ENCODE measurements around the gene LRCH1. TPM values are rescaled to one million over a fixed set of nuclear protein-coding genes. Genes with fewer than 3 reads are reported as not detected.

LRCH1 gene
- total RNA-seq, 4 donors from 2014 or later = 54.3 to 72.2 (median 57.4) TPM

- peaks cover 30 to 88% (median 40%) of the 10 kb centered on the region in 3 donors for H3K4me1 ChIP-seq
- no peaks in the 10 kb centered on the region for H3K27me3 ChIP-seq
- no peaks in the 10 kb centered on the region for H3K9me3 ChIP-seq
- H3K27ac ChIP-seq = peak overlapping the region; percentile 66 to 85 (median 82)
- H3K36me3 ChIP-seq = no peaks in the 10 kb centered on the region
- 27 to 60% methylated on average over 1 of the region's 1 CpG for WGBS, 2 donors (ENCODE audit: low coverage in 1 of 2)
- no peak for ATAC-seq
- TF ChIP-seq POLR2A (IDR thresholded peaks at IDR 0.05) (no peak), POLR2AphosphoS5 (IDR thresholded peaks at IDR 0.05) (no peak), EP300 (IDR thresholded peaks at IDR 0.05) (no peak)
- TF ChIP-seq, protein P1, sequence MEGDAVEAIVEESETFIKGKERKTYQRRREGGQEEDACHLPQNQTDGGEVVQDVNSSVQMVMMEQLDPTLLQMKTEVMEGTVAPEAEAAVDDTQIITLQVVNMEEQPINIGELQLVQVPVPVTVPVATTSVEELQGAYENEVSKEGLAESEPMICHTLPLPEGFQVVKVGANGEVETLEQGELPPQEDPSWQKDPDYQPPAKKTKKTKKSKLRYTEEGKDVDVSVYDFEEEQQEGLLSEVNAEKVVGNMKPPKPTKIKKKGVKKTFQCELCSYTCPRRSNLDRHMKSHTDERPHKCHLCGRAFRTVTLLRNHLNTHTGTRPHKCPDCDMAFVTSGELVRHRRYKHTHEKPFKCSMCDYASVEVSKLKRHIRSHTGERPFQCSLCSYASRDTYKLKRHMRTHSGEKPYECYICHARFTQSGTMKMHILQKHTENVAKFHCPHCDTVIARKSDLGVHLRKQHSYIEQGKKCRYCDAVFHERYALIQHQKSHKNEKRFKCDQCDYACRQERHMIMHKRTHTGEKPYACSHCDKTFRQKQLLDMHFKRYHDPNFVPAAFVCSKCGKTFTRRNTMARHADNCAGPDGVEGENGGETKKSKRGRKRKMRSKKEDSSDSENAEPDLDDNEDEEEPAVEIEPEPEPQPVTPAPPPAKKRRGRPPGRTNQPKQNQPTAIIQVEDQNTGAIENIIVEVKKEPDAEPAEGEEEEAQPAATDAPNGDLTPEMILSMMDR (IDR thresholded peaks at IDR 0.05) = no peak
- no peak overlapping the region for H3K4me3 ChIP-seq
Measured at GRCh38 chr13:46595885-46596275, 42.9 kb downstream of the LRCH1 start.

DNA sequence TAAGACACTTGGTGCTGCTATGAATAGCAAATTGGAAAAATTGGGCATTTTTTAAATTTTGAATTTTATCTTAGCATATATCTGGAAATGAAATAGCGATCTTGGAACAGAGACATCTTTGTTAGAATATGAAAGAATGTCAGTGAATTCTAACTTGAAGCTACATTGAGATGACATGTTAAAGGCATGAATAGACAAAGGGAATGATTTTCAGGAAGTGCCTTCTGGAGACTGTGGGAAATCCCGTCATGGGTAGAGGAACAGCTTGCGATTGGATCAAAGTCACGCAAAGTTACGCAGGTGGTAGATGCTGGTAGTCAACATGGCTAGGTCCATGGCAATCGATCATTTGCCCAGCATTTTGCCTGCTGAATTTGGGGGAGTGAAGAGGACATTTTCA lies 43.5 kb downstream of the LRCH1 start:
- peak overlapping the region; percentile 66 to 85 (median 82) for H3K27ac ChIP-seq
- WGBS, 2 donors (ENCODE audit: low coverage in 1 of 2) = 76 to 95% methylated on average over 6 of the region's 6 CpGs

DNA sequence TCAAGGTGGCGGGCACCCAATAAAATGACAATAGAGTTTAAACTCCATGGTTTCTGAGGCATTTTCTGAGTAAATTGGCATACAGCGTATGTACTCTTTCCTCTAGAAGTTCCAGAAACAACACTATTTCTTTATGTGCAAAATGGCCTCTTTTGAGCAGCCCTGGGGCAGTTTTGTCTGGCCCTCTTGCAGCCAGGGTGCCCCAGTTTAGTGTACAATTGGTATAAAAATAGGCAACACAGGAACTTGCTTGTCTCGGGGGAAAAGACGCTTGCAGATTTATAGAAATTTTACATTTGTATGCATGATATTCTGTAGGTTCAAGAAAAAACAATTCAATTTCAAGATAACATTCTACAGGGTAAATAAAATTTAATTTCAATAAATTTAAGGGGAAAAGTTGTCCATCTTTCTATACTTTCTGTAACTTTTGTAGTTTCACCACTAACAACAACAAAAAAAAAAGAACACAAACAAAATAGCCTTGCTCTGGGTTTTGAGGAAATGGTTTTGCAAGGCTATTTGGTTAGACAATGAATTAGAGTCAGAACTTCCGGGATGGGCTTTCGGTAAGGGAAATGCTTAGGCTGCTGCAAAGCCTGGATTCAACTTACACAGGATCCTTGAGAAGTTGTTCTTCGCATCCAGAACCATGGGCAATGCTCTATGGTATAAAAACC lies 45.3 kb downstream of the LRCH1 start:
- Histone ChIP-seq H3K4me1 (peaks cover 44 to 93% (median 48%) of the 10 kb centered on the region in 3 donors), H3K36me3 (no peaks in the 10 kb centered on the region), H3K27ac (peak overlapping the region in 3 of 4 donors; percentile 81 to 85 (median 82)), H3K27me3 (no peaks in the 10 kb centered on the region), H3K4me3 (no peak overlapping the region), H3K9me3 (no peaks in the 10 kb centered on the region)
- WGBS, 2 donors (ENCODE audit: low coverage in 1 of 2) = 67 to 80% methylated on average over 5 to 7 of the region's 7 CpGs
- no peak for ATAC-seq
- TF ChIP-seq EP300 (IDR thresholded peaks at IDR 0.05) (no peak), POLR2AphosphoS5 (IDR thresholded peaks at IDR 0.05) (no peak), POLR2A (IDR thresholded peaks at IDR 0.05) (no peak)
- TF ChIP-seq, protein P1 (IDR thresholded peaks at IDR 0.05) = no peak

More for the DNA sequence above, 43.5 kb downstream of the LRCH1 start:
- no peak overlapping the region for H3K4me3 ChIP-seq
- no peak for ATAC-seq
- H3K36me3 ChIP-seq = no peaks in the 10 kb centered on the region
- no peaks in the 10 kb centered on the region for H3K27me3 ChIP-seq
- H3K4me1 ChIP-seq = peaks cover 34 to 89% (median 43%) of the 10 kb centered on the region in 3 donors
- H3K9me3 ChIP-seq = no peaks in the 10 kb centered on the region
- no peak for TF ChIP-seq POLR2AphosphoS5 (IDR thresholded peaks at IDR 0.05)
- TF ChIP-seq POLR2A (IDR thresholded peaks at IDR 0.05) = no peak
- TF ChIP-seq, protein P1 (IDR thresholded peaks at IDR 0.05) = no peak
- no peak for TF ChIP-seq EP300 (IDR thresholded peaks at IDR 0.05)

DNA sequence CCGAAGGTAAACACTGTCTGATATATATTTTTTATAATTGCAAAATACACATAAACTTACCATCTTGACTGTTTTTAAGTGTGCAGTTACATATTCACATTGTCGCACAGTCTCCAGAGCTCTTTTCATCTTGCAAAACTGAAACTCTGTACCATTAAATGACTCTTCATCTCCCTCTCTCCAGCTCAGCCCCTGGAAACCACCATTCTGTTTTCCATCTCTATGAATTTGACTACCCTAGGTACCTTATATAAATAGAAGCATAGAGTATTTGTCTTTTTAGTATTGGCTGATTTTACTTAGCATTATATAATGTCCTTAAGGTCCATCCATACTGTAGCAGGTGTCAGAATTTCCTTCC lies 45.8 kb downstream of the LRCH1 start:
- Histone ChIP-seq H3K27ac (peak overlapping the region in 2 of 4 donors; percentile 24 to 82), H3K27me3 (no peaks in the 10 kb centered on the region), H3K4me3 (no peak overlapping the region), H3K9me3 (no peaks in the 10 kb centered on the region), H3K36me3 (no peaks in the 10 kb centered on the region), H3K4me1 (peaks cover 43 to 93% (median 49%) of the 10 kb centered on the region in 3 donors)
- 93 to 94% methylated on average over 2 of the region's 2 CpGs for WGBS, 2 donors (ENCODE audit: low coverage in 1 of 2)
- TF ChIP-seq EP300 (IDR thresholded peaks at IDR 0.05) = no peak
- no peak for TF ChIP-seq POLR2A (IDR thresholded peaks at IDR 0.05)
- TF ChIP-seq, protein P1 (IDR thresholded peaks at IDR 0.05) = no peak
- TF ChIP-seq POLR2AphosphoS5 (IDR thresholded peaks at IDR 0.05) = no peak
- no peak for ATAC-seq

DNA sequence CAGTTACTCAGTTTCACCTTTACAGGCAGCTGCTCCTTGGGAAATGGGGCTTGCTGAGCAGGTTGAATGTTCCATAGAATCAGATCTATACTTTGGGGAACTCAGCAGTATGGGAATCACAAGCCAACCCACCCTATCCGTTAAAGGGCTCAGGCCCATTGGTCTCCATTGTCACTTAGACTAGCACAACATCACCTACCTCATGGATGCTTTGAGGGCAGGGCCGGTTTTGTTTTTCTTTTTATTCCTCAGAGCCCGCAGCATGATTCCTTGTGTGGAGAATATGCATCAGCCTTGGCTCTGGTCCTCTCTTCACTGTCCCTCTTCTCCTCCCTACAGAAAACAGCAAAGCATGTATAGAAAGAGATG lies 48.0 kb downstream of the LRCH1 start:
- WGBS, 2 donors (ENCODE audit: low coverage in 1 of 2) = 80 to 91% methylated on average over 1 to 2 of the region's 3 CpGs
- TF ChIP-seq POLR2AphosphoS5 (IDR thresholded peaks at IDR 0.05) = no peak
- TF ChIP-seq, protein P1 (IDR thresholded peaks at IDR 0.05) = no peak
- no peak for TF ChIP-seq POLR2A (IDR thresholded peaks at IDR 0.05)
- no peak for TF ChIP-seq EP300 (IDR thresholded peaks at IDR 0.05)
- Histone ChIP-seq H3K4me3 (no peak overlapping the region), H3K4me1 (peaks cover 49 to 93% (median 56%) of the 10 kb centered on the region in 3 donors), H3K27ac (peak overlapping the region in 3 of 4 donors; percentile 1 to 29 (median 13)), H3K36me3 (no peaks in the 10 kb centered on the region), H3K27me3 (no peaks in the 10 kb centered on the region), H3K9me3 (no peaks in the 10 kb centered on the region)
- no peak for ATAC-seq
